Spinal cord (tissue), 10 donors: ENCODE results near the gene RUFY4. TPM values are rescaled to one million over a fixed set of nuclear protein-coding genes. Genes with fewer than 3 reads are reported as not detected.
A peak's percentile ranks its signal among the peaks of the same experiment; 100 is the strongest.

Source experiments
- DNase-seq, 6 donors: peaks; one replicate each; pipeline versions ENCODE4 v3.0.0 to v3.0.0-alpha.2; 2013 to 2015; ENCODE audit warnings: low spot score in 6 of 6, low read depth in 4 of 6
- H3K27ac ChIP-seq: one replicate; pipeline ENCODE4 v1.5.1; 2013; ENCODE audit warnings: low read depth, low read length, control low read depth
- H3K27me3 ChIP-seq: one replicate; pipeline ENCODE4 v1.6.1; 2013; ENCODE audit warnings: low read length; ENCODE audit not compliant: control insufficient read depth, insufficient read depth
- H3K36me3 ChIP-seq: one replicate; pipeline ENCODE4 v1.6.1; 2013; ENCODE audit warnings: low read length; ENCODE audit not compliant: control insufficient read depth, insufficient read depth
- H3K4me1 ChIP-seq: one replicate; pipeline ENCODE4 v1.6.1; 2013; ENCODE audit warnings: low read length; ENCODE audit not compliant: control insufficient read depth, insufficient read depth
- H3K4me3 ChIP-seq: one replicate; pipeline ENCODE4 v1.5.1; 2013; ENCODE audit warnings: low read depth, low read length, control low read depth
- H3K9me3 ChIP-seq: one replicate; pipeline ENCODE4 v1.6.1; 2013; ENCODE audit warnings: low read length; ENCODE audit not compliant: control insufficient read depth, insufficient read depth
- WGBS: methylation state at CpG from one replicate; pipeline ENCODE4 v1.1.5; 2013; ENCODE audit warnings: missing lambda C conversion rate; ENCODE audit not compliant: insufficient coverage; 5-methylcytosine and 5-hydroxymethylcytosine counted together
- polyA plus RNA-seq, 2 donors: library from polyadenylated mRNA; unstranded; fragments of 120-200 nt; gene quantifications; one replicate each; pipeline ENCODE4 v1.2.1, GENCODE V29; 2013; ENCODE audit not compliant: insufficient read length in 2 of 2
- total RNA-seq, 2 donors: library from RNA; depleted of rRNA in 1 of 2; stranded (reverse); fragments of 120-200 nt in 1 of 2; fragments of >200 nt in 1 of 2; gene quantifications; one replicate each; pipeline versions ENCODE4 v1.2.3 to v1.2.4, GENCODE V29; 2013 to 2014
- donor health status: healthy.

Gene RUFY4
- total and polyA plus RNA-seq, 4 donors, result 0.06 to 0.67 (median 0.21) TPM

DNA sequence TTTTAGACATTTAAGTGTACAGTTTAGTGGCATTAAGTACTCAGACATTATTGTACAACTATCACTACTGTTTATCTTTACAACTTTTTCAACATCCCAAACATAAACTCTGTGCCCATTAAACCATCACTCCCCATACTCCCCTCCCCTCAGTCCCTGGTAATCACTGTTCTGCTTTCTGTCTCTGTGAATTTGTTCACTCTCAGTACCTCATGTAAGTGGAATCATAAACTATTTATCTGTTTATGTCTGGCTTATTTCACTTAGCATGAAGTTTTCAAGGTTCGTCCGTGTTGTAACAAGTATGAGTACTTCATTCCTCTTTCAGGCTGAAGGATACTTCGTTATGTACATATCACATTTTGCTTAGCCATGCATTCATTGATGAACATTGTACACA is 9.8 kb upstream of the RUFY4 start:
- no peak overlapping the region for H3K4me3 ChIP-seq

GRCh38 chr2:218060118-218060517 is 8.9 kb upstream of the RUFY4 start:
- Histone ChIP-seq H3K27ac (no peak overlapping the region), H3K4me1 (no peaks in the 10 kb centered on the region), H3K27me3 (no peaks in the 10 kb centered on the region), H3K9me3 (no peaks in the 10 kb centered on the region), H3K4me3 (no peak overlapping the region), H3K36me3 (no peaks in the 10 kb centered on the region)
- 63% methylated on average over 5 of the region's 5 CpGs for WGBS
- no peak for DNase-seq

More for the DNA sequence above, 9.8 kb upstream of the RUFY4 start:
- Histone ChIP-seq H3K27me3 (no peaks in the 10 kb centered on the region), H3K36me3 (no peaks in the 10 kb centered on the region), H3K27ac (no peak overlapping the region), H3K9me3 (no peaks in the 10 kb centered on the region), H3K4me1 (no peaks in the 10 kb centered on the region)
- no peak for DNase-seq
- WGBS, result 93% methylated on average over 3 of the region's 3 CpGs

GRCh38 chr2:218060950-218061660 is 7.9 kb upstream of the RUFY4 start:
- DNase-seq, result no peak
- Histone ChIP-seq H3K4me3 (no peak overlapping the region), H3K27ac (no peak overlapping the region), H3K4me1 (no peaks in the 10 kb centered on the region), H3K9me3 (no peaks in the 10 kb centered on the region), H3K27me3 (no peaks in the 10 kb centered on the region), H3K36me3 (no peaks in the 10 kb centered on the region)
- WGBS, result 97% methylated on average over 6 of the region's 7 CpGs

DNA sequence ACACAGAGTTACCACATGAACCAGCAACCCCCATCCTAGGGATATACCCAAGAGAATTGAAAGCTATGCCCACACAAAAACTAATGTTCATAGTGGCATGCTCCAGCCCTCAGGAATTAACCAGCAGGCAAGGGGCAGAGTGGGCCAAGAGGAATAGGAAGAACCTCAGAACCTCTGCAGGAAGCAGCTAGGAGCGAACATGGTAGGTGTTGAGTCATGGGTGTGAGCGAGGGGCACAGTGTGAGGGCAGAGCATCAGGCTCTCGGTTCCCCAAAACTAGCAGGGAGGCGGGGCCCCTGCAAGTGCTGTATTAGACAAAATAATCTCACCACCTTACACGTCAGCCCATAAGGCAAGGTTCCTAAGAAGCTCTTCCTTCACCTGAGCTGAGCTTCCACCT is 5.6 kb upstream of the RUFY4 start:
- Histone ChIP-seq H3K27me3 (no peaks in the 10 kb centered on the region), H3K27ac (no peak overlapping the region), H3K9me3 (no peaks in the 10 kb centered on the region), H3K4me1 (peaks cover 6% of the 10 kb centered on the region), H3K36me3 (no peaks in the 10 kb centered on the region), H3K4me3 (no peak overlapping the region)
- WGBS, result 81% methylated on average over 5 of the region's 5 CpGs
- DNase-seq, result no peak

- H3K9me3 ChIP-seq, result no peaks in the 10 kb centered on the region
- no peaks in the 10 kb centered on the region for H3K27me3 ChIP-seq
- H3K36me3 ChIP-seq, result no peaks in the 10 kb centered on the region
- DNase-seq, result no peak
- H3K27ac ChIP-seq, result no peak overlapping the region
- 84% methylated on average over 4 of the region's 6 CpGs for WGBS
- H3K4me3 ChIP-seq, result no peak overlapping the region
- peaks cover 10% of the 10 kb centered on the region for H3K4me1 ChIP-seq
Observed at GRCh38 chr2:218063896-218064295, 5.2 kb upstream of the RUFY4 start.

DNA sequence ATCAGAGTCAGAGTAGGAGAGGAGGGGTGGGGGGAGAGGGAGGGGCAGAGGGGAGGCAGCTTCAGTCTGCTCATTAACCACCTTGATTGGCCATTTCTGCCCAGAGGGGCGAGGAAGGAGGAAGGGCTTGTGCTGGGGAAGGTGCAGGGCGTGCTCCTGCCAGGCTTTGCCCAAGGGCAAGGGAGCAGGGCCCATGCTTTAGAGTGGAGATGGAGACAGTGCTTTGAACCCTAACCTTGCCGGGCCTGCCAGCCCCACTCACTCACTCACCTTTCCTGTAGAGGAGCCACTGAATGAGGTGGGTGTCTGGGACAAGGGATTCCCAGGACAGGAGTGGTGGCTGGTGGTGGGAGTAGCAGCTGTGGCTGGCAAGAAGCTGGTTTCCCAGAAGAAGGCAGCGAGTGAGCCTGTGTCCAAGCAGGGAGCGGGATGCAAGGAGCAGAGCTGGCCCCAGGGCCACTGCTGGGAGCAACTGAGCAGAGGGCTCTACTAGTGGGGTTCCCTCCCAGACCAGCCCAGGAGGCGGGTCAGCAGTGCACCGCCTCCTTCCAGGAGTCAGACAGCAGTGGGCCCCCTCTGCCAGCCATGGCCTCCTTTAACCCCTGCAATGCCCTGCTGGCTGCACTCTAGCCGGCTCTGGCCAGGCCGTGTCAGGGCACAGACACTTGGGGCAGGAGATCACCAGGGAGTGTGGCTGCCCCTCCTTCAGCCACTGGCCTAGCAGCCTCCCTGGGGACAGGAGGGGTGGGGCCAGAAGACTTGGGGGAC is 3.6 kb upstream of the RUFY4 start:
- H3K27me3 ChIP-seq, result no peaks in the 10 kb centered on the region
- H3K4me3 ChIP-seq, result no peak overlapping the region
- 44% methylated on average over 7 of the region's 9 CpGs for WGBS
- no peak for DNase-seq
- H3K4me1 ChIP-seq, result peaks cover 14% of the 10 kb centered on the region
- H3K9me3 ChIP-seq, result no peaks in the 10 kb centered on the region
- no peaks in the 10 kb centered on the region for H3K36me3 ChIP-seq
- no peak overlapping the region for H3K27ac ChIP-seq

DNA sequence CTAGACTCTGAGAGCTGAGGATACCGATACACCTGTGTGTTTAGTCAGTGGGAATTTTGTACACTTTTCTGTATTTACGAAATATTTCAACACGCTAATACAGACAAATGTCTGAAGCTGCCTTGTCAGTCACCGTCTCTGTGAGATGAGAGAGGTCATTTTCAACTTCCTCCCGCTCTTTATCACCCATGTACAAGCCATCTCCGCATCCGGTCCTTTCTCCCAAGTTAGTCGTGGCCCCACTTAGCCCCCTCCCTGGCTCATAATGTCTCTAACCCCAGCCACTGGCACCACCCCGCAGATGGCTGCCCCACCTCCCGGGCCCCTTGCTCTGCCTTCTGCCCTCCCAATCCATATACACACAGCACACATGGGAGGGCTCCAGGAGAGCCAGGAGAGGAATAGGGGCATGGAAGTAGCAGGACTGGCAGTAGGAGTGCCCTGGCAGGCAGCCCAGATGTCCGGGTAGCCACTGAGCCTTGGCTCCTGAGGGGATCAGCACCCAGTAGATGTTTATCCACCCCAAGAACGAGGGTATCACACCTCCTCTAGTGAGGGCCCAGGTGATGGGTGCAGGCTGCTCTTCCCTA is 2.0 kb upstream of the RUFY4 start:
- Histone ChIP-seq H3K27ac (no peak overlapping the region), H3K36me3 (no peaks in the 10 kb centered on the region), H3K9me3 (no peaks in the 10 kb centered on the region), H3K4me3 (no peak overlapping the region), H3K4me1 (peaks cover 14% of the 10 kb centered on the region), H3K27me3 (no peaks in the 10 kb centered on the region)
- WGBS, result 71% methylated on average over 7 of the region's 12 CpGs
- no peak for DNase-seq

- WGBS, result 78% methylated on average over 1 of the region's 4 CpGs
- Histone ChIP-seq H3K9me3 (no peaks in the 10 kb centered on the region), H3K27me3 (no peaks in the 10 kb centered on the region), H3K36me3 (no peaks in the 10 kb centered on the region), H3K4me1 (peaks cover 14% of the 10 kb centered on the region), H3K4me3 (no peak overlapping the region), H3K27ac (no peak overlapping the region)
- peak in 1 of 6 donors; percentile 17 for DNase-seq
Observed at GRCh38 chr2:218067523-218067922, 1.5 kb upstream of the RUFY4 start.

GRCh38 chr2:218069606-218070300 is 700 bp downstream of the RUFY4 start:
- Histone ChIP-seq H3K4me1 (peaks cover 14% of the 10 kb centered on the region), H3K4me3 (no peak overlapping the region), H3K27ac (no peak overlapping the region), H3K9me3 (no peaks in the 10 kb centered on the region), H3K36me3 (no peaks in the 10 kb centered on the region), H3K27me3 (no peaks in the 10 kb centered on the region)
- 67% methylated on average over 4 of the region's 9 CpGs for WGBS
- DNase-seq, result no peak
